ENCODE results near the gene SDR42E2. TPM values are rescaled to one million over a fixed set of nuclear protein-coding genes. Genes with fewer than 3 reads are reported as not detected.

SDR42E2 gene
- total and polyA plus RNA-seq, 12 donors: 0.09 to 0.15 TPM; not detected in 10

- Histone ChIP-seq H3K36me3 (peaks cover 0 to 68% (median 0%) of the 10 kb centered on the region in 9 donors), H3K4me3 (no peak overlapping the region), H3K27ac (no peak overlapping the region), H3K9me3 (no peaks in the 10 kb centered on the region), H3K4me1 (peaks cover 0 to 31% (median 9%) of the 10 kb centered on the region in 9 donors), H3K27me3 (no peaks in the 10 kb centered on the region)
- ATAC-seq (peak in 3 of 8 donors; percentile 23 to 55 (median 51)), DNase-seq (no peak)
- intact Hi-C loops (cut with DNase I): no loop called here
- no peak for TF ChIP-seq CTCF (IDR thresholded peaks at IDR 0.05)
- WGBS, 2 donors: 77 to 79% methylated on average over 9 of the region's 9 CpGs
Measured at GRCh38 chr16:22235839-22236745, 73.8 kb downstream of the SDR42E2 start.

GRCh38 chr16:22239131-22239805 lies 77.0 kb downstream of the SDR42E2 start:
- intact Hi-C loops (cut with DNase I): no loop called here
- peaks cover 0 to 45% (median 0%) of the 10 kb centered on the region in 9 donors for H3K36me3 ChIP-seq
- no peak overlapping the region for H3K4me3 ChIP-seq
- H3K27ac ChIP-seq: peak overlapping the region in 2 of 10 donors; percentile 1 to 2
- H3K9me3 ChIP-seq: no peaks in the 10 kb centered on the region
- 82 to 88% methylated on average over 14 of the region's 14 CpGs for WGBS, 2 donors
- DNase-seq (no peak), ATAC-seq (no peak)
- H3K27me3 ChIP-seq: no peaks in the 10 kb centered on the region
- peaks cover 0 to 36% (median 9%) of the 10 kb centered on the region in 9 donors for H3K4me1 ChIP-seq
- TF ChIP-seq CTCF (IDR thresholded peaks at IDR 0.05): no peak

- DNase-seq (no peak), ATAC-seq (peak in 2 of 8 donors; percentile 25 to 71)
- H3K4me1 ChIP-seq: peaks cover 0 to 36% (median 9%) of the 10 kb centered on the region in 9 donors
- intact Hi-C loops (cut with DNase I): no loop called here
- H3K27ac ChIP-seq: peak overlapping the region in 5 of 10 donors; percentile 2 to 68 (median 37)
- WGBS, 2 donors: 61 to 68% methylated on average over 3 of the region's 3 CpGs
- H3K27me3 ChIP-seq: no peaks in the 10 kb centered on the region
- no peaks in the 10 kb centered on the region for H3K9me3 ChIP-seq
- TF ChIP-seq CTCF (IDR thresholded peaks at IDR 0.05): no peak
- H3K36me3 ChIP-seq: peaks cover 0 to 50% (median 0%) of the 10 kb centered on the region in 9 donors
- no peak overlapping the region for H3K4me3 ChIP-seq
Measured at GRCh38 chr16:22240023-22240710, 77.9 kb downstream of the SDR42E2 start.

Other genes starting within 250 kb of the SDR42E2 start
- 1,000 to 10,000 TPM in 5 of 10 donors, 100 to 1,000 TPM in 5; 648 to 1,183 (median 997) TPM for gene UQCRC2, start 209.1 kb upstream of the SDR42E2 start, total RNA-seq
- gene UQCRC2, start 209.1 kb upstream of the SDR42E2 start, polyA plus RNA-seq: 100 to 1,000 TPM; 183 to 266 TPM
- not detected for gene PDZD9, start 161.4 kb upstream of the SDR42E2 start, total RNA-seq
- not detected for gene PDZD9, start 161.4 kb upstream of the SDR42E2 start, polyA plus RNA-seq
- gene MOSMO, start 154.4 kb upstream of the SDR42E2 start, total RNA-seq: 10 to 100 TPM in 8 of 10 donors, 1 to 10 TPM in 2; 9.8 to 13.0 (median 11.3) TPM
- 10 to 100 TPM in 1 of 2 donors, 1 to 10 TPM in 1; 7.5 to 12.6 TPM for gene MOSMO, start 154.4 kb upstream of the SDR42E2 start, polyA plus RNA-seq
- 1 to 10 TPM in 1 of 10 donors, under 1 TPM in 8, not detected in 1; 0.25 to 1.1 (median 0.31) TPM for gene VWA3A, start 70.0 kb upstream of the SDR42E2 start, total RNA-seq
- under 1 TPM; 0.01 to 0.22 TPM for gene VWA3A, start 70.0 kb upstream of the SDR42E2 start, polyA plus RNA-seq
- 10 to 100 TPM; 17.2 to 38.9 (median 23.2) TPM for gene EEF2K, start 43.8 kb downstream of the SDR42E2 start, total RNA-seq
- 10 to 100 TPM in 1 of 2 donors, 1 to 10 TPM in 1; 5.1 to 10.3 TPM for gene EEF2K, start 43.8 kb downstream of the SDR42E2 start, polyA plus RNA-seq
- 10 to 100 TPM; 27.8 to 40.7 (median 31.7) TPM for gene POLR3E, start 134.9 kb downstream of the SDR42E2 start, total RNA-seq
- gene POLR3E, start 134.9 kb downstream of the SDR42E2 start, polyA plus RNA-seq: 10 to 100 TPM; 22.3 to 23.8 TPM
- 1 to 10 TPM; 4.2 to 8.1 (median 6.6) TPM for gene CDR2, start 212.1 kb downstream of the SDR42E2 start, total RNA-seq
- 1 to 10 TPM; 7.6 to 8.4 TPM for gene CDR2, start 212.1 kb downstream of the SDR42E2 start, polyA plus RNA-seq